Pancreas (tissue), 10 donors: ENCODE data around the gene CDSN. TPM values are rescaled to one million over a fixed set of nuclear protein-coding genes. Genes with fewer than 3 reads are reported as not detected.

Experiments
- ATAC-seq, 4 donors: fragments of 200-7000 bp; cut with Tn5 transposase; one replicate each; pipeline versions ENCODE4 v1.8.0 to v1.9.1; 2020; ENCODE audit warnings: mild to moderate bottlenecking in 4 of 4, moderate library complexity in 4 of 4
- DNase-seq, 6 donors: peaks; one replicate each; pipeline ENCODE4 v3.0.0-alpha.2; 2020
- FAIRE-seq: peaks from 2 replicates; lab custom pipeline; 2012; peaks lifted over from hg19 to GRCh38; lab: Jason Lieb, UNC
- H3K27ac ChIP-seq, 4 donors: fragments of 200-600 bp; sonication (generic); 1 replicate in 3 of 4; 2 replicates in 1 of 4; pipeline versions ENCODE4 v1.5.0 to v1.8.0; 2020
- H3K27me3 ChIP-seq, 4 donors: fragments of 200-600 bp; one replicate each; pipeline ENCODE4 v1.8.0; 2021
- H3K36me3 ChIP-seq, 3 donors: fragments of 200-600 bp; sonication (generic) in 1 of 3; one replicate each; pipeline versions ENCODE4 v1.5.0 to v1.8.0; 2020 to 2021
- H3K4me1 ChIP-seq, 3 donors: fragments of 200-600 bp; one replicate each; pipeline ENCODE4 v1.8.0; 2021
- H3K4me3 ChIP-seq, 4 donors: fragments of 200-600 bp; sonication (generic) in 2 of 4; one replicate each; pipeline versions ENCODE4 v1.5.0 to v1.8.0; 2020 to 2021
- H3K9me3 ChIP-seq, 4 donors: fragments of 200-600 bp; one replicate each; pipeline ENCODE4 v1.8.0; 2021
- CTCF ChIP-seq, 4 donors: fragments of 200-600 bp; sonication (generic) in 3 of 4; IDR thresholded peaks; one replicate each; pipeline versions ENCODE4 v1.5.0 to v1.8.0; 2021; ENCODE audit warnings: antibody characterized with exemption in 4 of 4
- WGBS, 2 donors: extraction: QIAGEN DNeasy Blood & Tissue Kit; methylation state at CpG; one replicate each; pipeline ENCODE4 v1.1.7; 2013; 5-methylcytosine and 5-hydroxymethylcytosine counted together
- intact Hi-C, 3 donors: fragments of 100-400 bp; cut with DNase I; formaldehyde crosslinking; loops; one replicate each; pipeline versions ENCODE4 v1.11.1 to v1.14.2; 2022
- polyA plus RNA-seq, 2 donors: library from polyadenylated mRNA; stranded (reverse); fragments of 200-250 nt; gene quantifications; one replicate each; pipeline ENCODE4 v1.2.3, GENCODE V29; 2013
- total RNA-seq, 6 donors: library from RNA; stranded (reverse); fragmentation: NEBNext Ultra II Directional in 4 of 6; extraction: Animal tissue kit (Norgen Biotek cat#: 25700) in 4 of 6; gene quantifications; one replicate each; pipeline versions ENCODE4 v1.2.1 to v1.2.4, GENCODE V29; 2021 to 2023
- donor health status: healthy with polysubstance abuse.
- donor health status: DM: no; HTN: no; CAD: no; lungs with moderate emphysema.
- donor health status: DM: no; HTN: no; CAD: no.
- donor health status: control.
- donor health status: control.
- donor health status: Bipolar disorder and iron deficiency.
- donor health status: DM: yes; HTN: yes; CAD: no.
- donor health status: DM: no; HTN: no; CAD: no.
- donor health status: DM: no; HTN: no; CAD: no.
- donor health status: DM: yes; HTN: yes; CAD: no.

Gene CDSN
- total and polyA plus RNA-seq, 8 donors, result 0.05 to 0.08 (median 0.06) TPM; not detected in 5

- peak; percentile 65 to 95 (median 84) for ATAC-seq
- Histone ChIP-seq H3K36me3 (peaks cover 0 to 6% (median 0%) of the 10 kb centered on the region in 3 donors), H3K27me3 (no peaks in the 10 kb centered on the region), H3K4me1 (peaks cover 0 to 4% (median 3%) of the 10 kb centered on the region in 3 donors), H3K4me3 (no peak overlapping the region), H3K27ac (peak overlapping the region in 1 of 4 donors; percentile 11), H3K9me3 (no peaks in the 10 kb centered on the region)
- TF ChIP-seq CTCF (IDR thresholded peaks at IDR 0.05), result no peak
- intact Hi-C loops, result no loop called here
- peak in 3 of 6 donors; percentile 53 to 73 (median 68) for DNase-seq
- FAIRE-seq, result no peak
Measured at GRCh38 chr6:31163922-31164321, 43.7 kb upstream of the CDSN start.

DNA sequence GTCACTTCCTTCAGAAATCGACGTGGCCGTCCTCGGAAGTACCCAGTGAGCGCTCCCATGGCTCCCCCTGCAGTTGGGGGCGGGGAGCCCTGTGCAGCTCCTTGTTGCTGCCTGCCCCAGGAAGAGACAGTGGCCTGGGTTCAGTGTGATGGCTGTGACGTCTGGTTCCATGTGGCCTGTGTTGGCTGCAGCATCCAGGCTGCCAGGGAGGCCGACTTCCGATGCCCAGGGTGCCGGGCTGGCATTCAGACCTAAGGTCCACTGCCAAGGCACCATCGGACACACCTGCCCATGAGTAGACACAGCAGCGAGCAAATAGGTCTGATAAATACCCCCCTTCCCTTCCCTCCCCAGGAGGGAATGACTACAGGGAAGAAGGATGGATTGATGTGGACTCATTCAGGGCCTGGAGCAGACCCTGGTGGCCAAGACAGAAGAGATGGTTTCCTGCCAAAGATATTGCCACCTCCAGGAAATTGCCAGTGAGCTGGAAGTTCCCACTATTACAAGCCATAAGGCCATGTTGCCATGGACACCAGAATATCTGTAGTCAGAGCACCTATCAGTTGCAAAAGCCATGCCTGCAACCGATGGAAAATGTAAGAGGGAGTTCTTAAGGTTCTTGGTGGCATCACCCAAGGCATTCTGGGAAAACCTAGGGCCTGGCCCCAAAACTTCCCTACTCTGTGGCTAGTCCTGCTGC, 42.4 kb upstream of the CDSN start:
- DNase-seq (peak in 1 of 6 donors; percentile 51), FAIRE-seq (no peak), ATAC-seq (no peak)
- Histone ChIP-seq H3K36me3 (peaks cover 0 to 6% (median 0%) of the 10 kb centered on the region in 3 donors), H3K9me3 (no peaks in the 10 kb centered on the region), H3K27me3 (no peaks in the 10 kb centered on the region), H3K4me3 (no peak overlapping the region), H3K27ac (no peak overlapping the region), H3K4me1 (peaks cover 0 to 5% (median 4%) of the 10 kb centered on the region in 3 donors)
- no peak for TF ChIP-seq CTCF (IDR thresholded peaks at IDR 0.05)
- WGBS, 2 donors, result 89 to 92% methylated on average over 13 of the region's 13 CpGs
- intact Hi-C loops, result no loop called here

DNA sequence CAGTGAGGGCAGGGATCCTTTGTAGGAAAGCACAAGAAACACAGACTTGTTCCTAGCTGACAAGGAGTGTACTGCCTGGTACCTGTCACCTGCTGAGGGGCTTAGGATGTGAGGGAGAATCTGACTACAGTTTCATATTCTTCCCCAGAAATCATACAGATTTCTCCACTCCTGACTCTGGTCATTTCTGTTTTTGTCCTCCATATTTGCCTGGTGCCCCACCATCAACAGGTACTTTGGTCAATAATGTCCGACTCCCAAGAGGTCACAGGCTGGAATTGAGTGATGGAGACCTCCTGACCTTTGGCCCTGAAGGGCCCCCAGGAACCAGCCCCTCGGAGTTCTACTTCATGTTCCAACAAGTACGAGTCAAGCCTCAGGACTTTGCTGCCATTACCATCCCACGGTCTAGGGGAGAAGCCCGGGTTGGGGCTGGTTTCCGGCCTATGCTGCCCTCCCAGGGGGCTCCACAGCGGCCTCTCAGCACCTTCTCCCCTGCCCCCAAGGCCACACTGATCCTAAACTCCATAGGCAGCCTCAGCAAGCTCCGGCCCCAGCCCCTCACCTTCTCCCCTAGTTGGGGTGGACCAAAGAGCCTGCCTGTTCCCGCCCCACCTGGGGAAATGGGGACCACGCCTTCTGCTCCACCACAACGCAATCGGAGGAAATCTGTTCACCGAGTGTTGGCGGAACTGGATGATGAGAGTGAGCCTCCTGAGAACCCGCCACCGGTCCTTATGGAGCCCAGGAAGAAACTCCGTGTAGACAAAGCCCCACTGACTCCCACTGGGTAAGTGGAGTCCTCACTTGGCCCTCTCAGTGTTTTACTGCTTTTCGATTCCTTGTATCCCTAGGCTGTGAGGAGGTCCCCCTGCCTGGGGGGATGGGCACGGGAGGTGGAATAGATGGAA, 41.2 kb upstream of the CDSN start:
- Histone ChIP-seq H3K4me3 (no peak overlapping the region), H3K36me3 (peaks cover 0 to 6% (median 0%) of the 10 kb centered on the region in 3 donors), H3K4me1 (peaks cover 0 to 9% (median 4%) of the 10 kb centered on the region in 3 donors), H3K9me3 (no peaks in the 10 kb centered on the region), H3K27me3 (no peaks in the 10 kb centered on the region), H3K27ac (no peak overlapping the region)
- WGBS, 2 donors, result 91 to 94% methylated on average over 19 of the region's 19 CpGs
- ATAC-seq, result no peak
- no peak for TF ChIP-seq CTCF (IDR thresholded peaks at IDR 0.05)
- no peak for FAIRE-seq
- peak in 1 of 6 donors; percentile 64 for DNase-seq
- intact Hi-C loops, result no loop called here

DNA sequence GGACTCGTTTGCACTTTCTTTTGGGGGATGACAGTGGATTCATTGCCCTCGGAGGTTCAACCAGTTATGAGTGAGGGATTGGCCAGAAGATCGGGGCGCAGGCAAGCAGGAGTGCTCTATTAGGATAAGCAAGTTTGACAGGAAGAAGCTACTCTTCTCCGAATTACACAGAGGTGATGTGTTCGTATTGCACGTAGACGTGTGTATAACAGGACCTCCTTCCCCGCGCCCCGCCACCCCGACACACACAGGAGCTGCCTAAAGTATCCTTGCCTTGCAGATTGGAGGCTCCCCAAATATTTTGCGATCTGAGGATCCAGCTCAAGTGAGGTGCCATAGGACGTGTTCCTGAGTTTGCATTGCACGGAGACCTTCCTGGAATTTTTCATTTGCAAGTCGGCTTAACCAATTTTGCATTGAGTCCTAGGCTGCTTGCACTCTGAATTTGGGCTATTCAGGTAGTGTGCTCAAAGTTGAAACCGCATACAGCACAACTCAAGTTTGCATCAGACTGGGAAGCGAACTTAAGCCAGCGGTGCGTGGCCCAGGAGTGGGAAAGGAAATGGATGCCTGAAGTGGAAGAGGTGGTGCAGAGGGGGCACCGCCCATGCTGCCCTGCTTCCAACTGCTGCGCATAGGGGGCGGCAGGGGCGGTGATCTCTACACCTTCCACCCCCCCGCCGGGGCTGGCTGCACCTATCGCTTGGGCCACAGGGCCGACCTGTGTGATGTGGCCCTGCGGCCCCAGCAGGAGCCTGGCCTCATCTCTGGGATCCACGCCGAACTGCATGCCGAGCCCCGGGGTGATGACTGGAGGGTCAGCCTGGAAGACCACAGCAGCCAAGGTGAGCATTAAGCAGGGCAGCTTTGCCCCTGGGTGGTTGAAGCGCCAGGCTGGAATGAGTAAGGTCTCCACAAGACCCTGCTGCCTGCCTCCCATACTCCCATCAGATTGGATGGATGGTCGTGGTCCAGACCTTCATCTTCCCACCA, 38.9 kb upstream of the CDSN start:
- FAIRE-seq (no peak), ATAC-seq (no peak)
- no peak overlapping the region for H3K27ac ChIP-seq

More for the DNA sequence above, 38.9 kb upstream of the CDSN start:
- 31 to 37% methylated on average over 35 of the region's 35 CpGs for WGBS, 2 donors
- intact Hi-C loops, result no loop called here
- H3K36me3 ChIP-seq, result no peaks in the 10 kb centered on the region
- H3K27me3 ChIP-seq, result no peaks in the 10 kb centered on the region
- H3K4me1 ChIP-seq, result peaks cover 0 to 9% (median 4%) of the 10 kb centered on the region in 3 donors
- TF ChIP-seq CTCF (IDR thresholded peaks at IDR 0.05), result no peak
- DNase-seq, result peak in 2 of 6 donors; percentile 55 to 73
- no peaks in the 10 kb centered on the region for H3K9me3 ChIP-seq
- peak overlapping the region; percentile 10 to 61 (median 48) for H3K4me3 ChIP-seq
